K562 (cell line): ENCODE measurements around the gene GOLGA2. TPM values are rescaled to one million over a fixed set of nuclear protein-coding genes. Genes with fewer than 3 reads are reported as not detected.

Experiments
- CEBPB ChIP-seq: fragments of 450-650 bp; IDR thresholded peaks from 2 replicates; pipeline ENCODE4 v1.6.1; 2016; ENCODE audit warnings: missing genetic modification characterization, missing compliant biosample characterization
- CTCF ChIP-seq, 3 experiments: IDR thresholded peaks in 2 of 3; conservative IDR thresholded peaks in 1 of 3; 2 replicates each; pipeline ENCODE4 v1.5.1; 2011 to 2012; ENCODE audit warnings: low read length in 3 of 3, mild to moderate bottlenecking in 3 of 3, control low read depth in 2 of 3, improper control_type of control experiment in 1 of 3, inconsistent platforms in 1 of 3, low read depth in 1 of 3, mixed read lengths in 1 of 3, moderate library complexity in 1 of 3; ENCODE audit not compliant: insufficient read depth in 2 of 3
- ESRRA ChIP-seq: fragments of 450-650 bp; IDR thresholded peaks from 2 replicates; pipeline ENCODE4 v1.6.1; 2014; ENCODE audit warnings: low read depth, mild to moderate bottlenecking, moderate library complexity, borderline replicate concordance
- ETV1 ChIP-seq: fragments of 450-650 bp; conservative IDR thresholded peaks from 2 replicates; pipeline ENCODE4 v1.6.1; 2016; ENCODE audit warnings: missing genetic modification characterization, control low read depth, low read depth, missing compliant biosample characterization
- NCOR1 ChIP-seq: fragments of 450-650 bp; IDR thresholded peaks from 2 replicates; pipeline ENCODE4 v1.6.1; 2016; ENCODE audit warnings: mild to moderate bottlenecking, moderate library complexity
- NR4A1 ChIP-seq, 2 experiments: fragments of 250-450 bp in 1 of 2; fragments of 450-650 bp in 1 of 2; sonication (Bioruptor Pico) in 1 of 2; IDR thresholded peaks; 2 replicates each; pipeline versions ENCODE4 v1.4.0 to v1.6.1; 2016 to 2020; ENCODE audit warnings: mild to moderate bottlenecking in 2 of 2, missing compliant biosample characterization in 1 of 2, missing genetic modification characterization in 1 of 2, moderate library complexity in 1 of 2
- PTTG1 ChIP-seq: fragments of 450-650 bp; IDR thresholded peaks from 2 replicates; pipeline ENCODE4 v1.6.1; 2016; ENCODE audit warnings: low read depth, mild to moderate bottlenecking, missing genetic modification characterization, missing compliant biosample characterization
- RNF2 ChIP-seq: sonication (generic); IDR thresholded peaks from 2 replicates; pipeline ENCODE4 v1.6.1; 2016
- SMARCB1 ChIP-seq: IDR thresholded peaks from 2 replicates; pipeline ENCODE4 v1.6.1; 2011; ENCODE audit warnings: improper control_type of control experiment, low read depth; ENCODE audit not compliant: insufficient read length
- TOE1 ChIP-seq, 2 experiments: fragments of 450-650 bp in 1 of 2; sonication (generic) in 1 of 2; formaldehyde crosslinking in 1 of 2; IDR thresholded peaks; 2 replicates each; pipeline versions ENCODE4 v1.7.1 to v1.8.0; 2016 to 2022; ENCODE audit warnings: borderline replicate concordance in 2 of 2, mild to moderate bottlenecking in 2 of 2, antibody characterized with exemption in 1 of 2, inconsistent platforms in 1 of 2, low read depth in 1 of 2, missing genetic modification reagents in 1 of 2, moderate library complexity in 1 of 2
- XRCC4 ChIP-seq: IDR thresholded peaks from one replicate; pipeline ENCODE4 v1.6.1; 2011; ENCODE audit not compliant: insufficient read depth, insufficient read length; ENCODE audit errors: extremely low read depth
- YY1 ChIP-seq, 3 experiments: IDR thresholded peaks; 2 replicates each; pipeline ENCODE4 v1.6.1; 2011; ENCODE audit warnings: low read length in 2 of 3, mild to moderate bottlenecking in 2 of 3, moderate library complexity in 2 of 3, borderline replicate concordance in 1 of 3, control low read depth in 1 of 3, low read depth in 1 of 3; ENCODE audit not compliant: insufficient read depth in 3 of 3, insufficient replicate concordance in 2 of 3, control insufficient read depth in 1 of 3, insufficient read length in 1 of 3; ENCODE audit errors: extremely low read depth in 1 of 3
- ZBTB17 ChIP-seq: fragments of 450-650 bp; formaldehyde crosslinking; IDR thresholded peaks from 2 replicates; pipeline ENCODE4 v1.4.0; 2020; ENCODE audit warnings: mild to moderate bottlenecking
- ZNF23 ChIP-seq: fragments of 250-450 bp; sonication (Bioruptor Pico); IDR thresholded peaks from 2 replicates; pipeline ENCODE4 v1.4.0; 2020; ENCODE audit warnings: mild to moderate bottlenecking
- polyA plus RNA-seq, 8 experiments: library from polyadenylated mRNA; depleted of rRNA in 4 of 8; stranded (reverse) in 5 of 8; unstranded in 3 of 8; fragments of >200 nt; fragmentation: Nextera tagmentation in 2 of 8; fragmentation: Illumina TruSeq in 1 of 8; extraction: Ambion mirVana in 2 of 8; extraction: Trizol in 1 of 8; gene quantifications; 2 replicates each; pipeline versions ENCODE4 v1.2.1 to v1.2.3, GENCODE V29; 2011 to 2014; ENCODE audit warnings: inconsistent platforms in 1 of 8, missing spikeins in 1 of 8
- total RNA-seq, 7 experiments: library from RNA; depleted of rRNA in 6 of 7; stranded (reverse); fragments of >200 nt in 6 of 7; fragmentation: Illumina TruSeq in 2 of 7; extraction: Trizol in 2 of 7; gene quantifications; 2 replicates each; pipeline versions ENCODE4 v1.2.1 to v1.2.3, GENCODE V29; 2011 to 2021; ENCODE audit warnings: low replicate concordance in 1 of 7
- TF ChIP-seq, protein P1 (sequence below): IDR thresholded peaks from 2 replicates; pipeline ENCODE4 v1.6.1; 2016; ENCODE audit warnings: missing genetic modification characterization, missing compliant biosample characterization
- TF ChIP-seq, protein P2 (sequence below): fragments of 250-450 bp; sonication (Bioruptor Pico); IDR thresholded peaks from 2 replicates; pipeline ENCODE4 v1.4.0; 2020

GOLGA2 gene
- total and polyA plus RNA-seq, 9 of the 15 experiments (the other 6 are each of a cell fraction or from before 2014, with no cell fraction given), result 15.7 to 138 (median 76.0) TPM

GRCh38 chr9:128218518-128219389 is 57.1 kb downstream of the GOLGA2 start (continued):
- TF ChIP-seq, protein P1, sequence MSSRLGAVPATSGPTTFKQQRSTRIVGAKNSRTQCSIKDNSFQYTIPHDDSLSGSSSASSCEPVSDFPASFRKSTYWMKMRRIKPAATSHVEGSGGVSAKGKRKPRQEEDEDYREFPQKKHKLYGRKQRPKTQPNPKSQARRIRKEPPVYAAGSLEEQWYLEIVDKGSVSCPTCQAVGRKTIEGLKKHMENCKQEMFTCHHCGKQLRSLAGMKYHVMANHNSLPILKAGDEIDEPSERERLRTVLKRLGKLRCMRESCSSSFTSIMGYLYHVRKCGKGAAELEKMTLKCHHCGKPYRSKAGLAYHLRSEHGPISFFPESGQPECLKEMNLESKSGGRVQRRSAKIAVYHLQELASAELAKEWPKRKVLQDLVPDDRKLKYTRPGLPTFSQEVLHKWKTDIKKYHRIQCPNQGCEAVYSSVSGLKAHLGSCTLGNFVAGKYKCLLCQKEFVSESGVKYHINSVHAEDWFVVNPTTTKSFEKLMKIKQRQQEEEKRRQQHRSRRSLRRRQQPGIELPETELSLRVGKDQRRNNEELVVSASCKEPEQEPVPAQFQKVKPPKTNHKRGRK (tag), result no peak
- TF ChIP-seq SMARCB1, result no peak
- no peak for TF ChIP-seq ESRRA
- TF ChIP-seq TOE1 (IDR thresholded peaks at IDR 0.05; ENCODE audit: borderline replicate concordance), result no peak
- no peak for TF ChIP-seq TOE1 (CRISPR knock-in tag; IDR thresholded peaks at IDR 0.05; ENCODE audit: borderline replicate concordance, low read depth)
- 0 out of 2 replicates have a peak, but pooled peaks have one; percentile 53 for TF ChIP-seq ZBTB17 (CRISPR knock-in tag)
- no peak for TF ChIP-seq RNF2
- peak in 1 of 3 experiments; percentile 72 for TF ChIP-seq YY1 (IDR thresholded peaks at IDR 0.05; ENCODE audit: borderline replicate concordance in 1 of 3, control insufficient read depth in 1 of 3, extremely low read depth in 1 of 3, insufficient read depth in 3 of 3, insufficient read length in 1 of 3, insufficient replicate concordance in 2 of 3, low read depth in 1 of 3, low read length in 2 of 3)
- no peak for TF ChIP-seq ZNF23 (CRISPR knock-in tag)
- peak; percentile 96; the same call in 1 of the 2 replicates for TF ChIP-seq NR4A1 (CRISPR knock-in tag; IDR thresholded peaks at IDR 0.05)
- no peak for TF ChIP-seq NR4A1 (tag; IDR thresholded peaks at IDR 0.05)
- TF ChIP-seq XRCC4, result no peak
- no peak for TF ChIP-seq CEBPB (tag)
- TF ChIP-seq, protein P2, sequence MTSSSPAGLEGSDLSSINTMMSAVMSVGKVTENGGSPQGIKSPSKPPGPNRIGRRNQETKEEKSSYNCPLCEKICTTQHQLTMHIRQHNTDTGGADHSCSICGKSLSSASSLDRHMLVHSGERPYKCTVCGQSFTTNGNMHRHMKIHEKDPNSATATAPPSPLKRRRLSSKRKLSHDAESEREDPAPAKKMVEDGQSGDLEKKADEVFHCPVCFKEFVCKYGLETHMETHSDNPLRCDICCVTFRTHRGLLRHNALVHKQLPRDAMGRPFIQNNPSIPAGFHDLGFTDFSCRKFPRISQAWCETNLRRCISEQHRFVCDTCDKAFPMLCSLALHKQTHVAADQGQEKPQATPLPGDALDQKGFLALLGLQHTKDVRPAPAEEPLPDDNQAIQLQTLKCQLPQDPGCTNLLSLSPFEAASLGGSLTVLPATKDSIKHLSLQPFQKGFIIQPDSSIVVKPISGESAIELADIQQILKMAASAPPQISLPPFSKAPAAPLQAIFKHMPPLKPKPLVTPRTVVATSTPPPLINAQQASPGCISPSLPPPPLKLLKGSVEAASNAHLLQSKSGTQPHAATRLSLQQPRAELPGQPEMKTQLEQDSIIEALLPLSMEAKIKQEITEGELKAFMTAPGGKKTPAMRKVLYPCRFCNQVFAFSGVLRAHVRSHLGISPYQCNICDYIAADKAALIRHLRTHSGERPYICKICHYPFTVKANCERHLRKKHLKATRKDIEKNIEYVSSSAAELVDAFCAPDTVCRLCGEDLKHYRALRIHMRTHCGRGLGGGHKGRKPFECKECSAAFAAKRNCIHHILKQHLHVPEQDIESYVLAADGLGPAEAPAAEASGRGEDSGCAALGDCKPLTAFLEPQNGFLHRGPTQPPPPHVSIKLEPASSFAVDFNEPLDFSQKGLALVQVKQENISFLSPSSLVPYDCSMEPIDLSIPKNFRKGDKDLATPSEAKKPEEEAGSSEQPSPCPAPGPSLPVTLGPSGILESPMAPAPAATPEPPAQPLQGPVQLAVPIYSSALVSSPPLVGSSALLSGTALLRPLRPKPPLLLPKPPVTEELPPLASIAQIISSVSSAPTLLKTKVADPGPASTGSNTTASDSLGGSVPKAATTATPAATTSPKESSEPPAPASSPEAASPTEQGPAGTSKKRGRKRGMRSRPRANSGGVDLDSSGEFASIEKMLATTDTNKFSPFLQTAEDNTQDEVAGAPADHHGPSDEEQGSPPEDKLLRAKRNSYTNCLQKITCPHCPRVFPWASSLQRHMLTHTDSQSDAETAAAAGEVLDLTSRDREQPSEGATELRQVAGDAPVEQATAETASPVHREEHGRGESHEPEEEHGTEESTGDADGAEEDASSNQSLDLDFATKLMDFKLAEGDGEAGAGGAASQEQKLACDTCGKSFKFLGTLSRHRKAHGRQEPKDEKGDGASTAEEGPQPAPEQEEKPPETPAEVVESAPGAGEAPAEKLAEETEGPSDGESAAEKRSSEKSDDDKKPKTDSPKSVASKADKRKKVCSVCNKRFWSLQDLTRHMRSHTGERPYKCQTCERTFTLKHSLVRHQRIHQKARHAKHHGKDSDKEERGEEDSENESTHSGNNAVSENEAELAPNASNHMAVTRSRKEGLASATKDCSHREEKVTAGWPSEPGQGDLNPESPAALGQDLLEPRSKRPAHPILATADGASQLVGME (CRISPR knock-in tag), result peak; percentile 79; the same call in 1 of the 2 replicates
- no peak for TF ChIP-seq PTTG1 (tag)
- peak; percentile 23 to 39 (median 28); a peak in 4 of 6 replicates for TF ChIP-seq CTCF (IDR thresholded peaks at IDR 0.05 in 2 of 3, conservative IDR thresholded peaks at IDR 0.05 in 1 of 3; ENCODE audit: insufficient read depth in 2 of 3, low read depth in 1 of 3, low read length in 3 of 3)
- TF ChIP-seq ETV1 (tag), result peak; percentile 95
- TF ChIP-seq NCOR1, result no peak
